ENCODE measurements around the gene CENPM. TPM values are rescaled to one million over a fixed set of nuclear protein-coding genes. Genes with fewer than 3 reads are reported as not detected.

Gene CENPM
- total RNA-seq, 1 donor from 2014 or later, result 13.3 TPM

GRCh38 chr22:41910050-41911000, 36.6 kb downstream of the CENPM start:
- CTCF ChIA-PET, result interaction anchor here (0.9 to 1.0 kb wide), 2 partner anchors 13 to 31 kb away, joined by 3 to 5 read pairs; no protein-coding TSS in a partner anchor
- POLR2A ChIA-PET, result interaction anchor here (0.5 to 11.7 kb wide), 10 partner anchors 10 to 631 kb away, joined by 3 to 173 read pairs (median 5); partner anchors contain the start of genes CCDC134, SREBF2 and TNFRSF13C
- peaks cover 48% of the 10 kb centered on the region for H3K4me1 Mint-ChIP-seq
- peaks cover 17% of the 10 kb centered on the region for H3K36me3 Mint-ChIP-seq (ENCODE audit: low read depth)
- H3K9me3 Mint-ChIP-seq, result no peaks in the 10 kb centered on the region
- TF ChIP-seq, protein P1, sequence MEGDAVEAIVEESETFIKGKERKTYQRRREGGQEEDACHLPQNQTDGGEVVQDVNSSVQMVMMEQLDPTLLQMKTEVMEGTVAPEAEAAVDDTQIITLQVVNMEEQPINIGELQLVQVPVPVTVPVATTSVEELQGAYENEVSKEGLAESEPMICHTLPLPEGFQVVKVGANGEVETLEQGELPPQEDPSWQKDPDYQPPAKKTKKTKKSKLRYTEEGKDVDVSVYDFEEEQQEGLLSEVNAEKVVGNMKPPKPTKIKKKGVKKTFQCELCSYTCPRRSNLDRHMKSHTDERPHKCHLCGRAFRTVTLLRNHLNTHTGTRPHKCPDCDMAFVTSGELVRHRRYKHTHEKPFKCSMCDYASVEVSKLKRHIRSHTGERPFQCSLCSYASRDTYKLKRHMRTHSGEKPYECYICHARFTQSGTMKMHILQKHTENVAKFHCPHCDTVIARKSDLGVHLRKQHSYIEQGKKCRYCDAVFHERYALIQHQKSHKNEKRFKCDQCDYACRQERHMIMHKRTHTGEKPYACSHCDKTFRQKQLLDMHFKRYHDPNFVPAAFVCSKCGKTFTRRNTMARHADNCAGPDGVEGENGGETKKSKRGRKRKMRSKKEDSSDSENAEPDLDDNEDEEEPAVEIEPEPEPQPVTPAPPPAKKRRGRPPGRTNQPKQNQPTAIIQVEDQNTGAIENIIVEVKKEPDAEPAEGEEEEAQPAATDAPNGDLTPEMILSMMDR (IDR thresholded peaks at IDR 0.05), result no peak
- peak; percentile 15 for ATAC-seq (ENCODE audit: low read depth)
- H3K4me3 Mint-ChIP-seq, result peak overlapping the region; percentile 68
- intact Hi-C loops (cut with micrococcal nuclease), result loop anchor here (2.0 kb wide), 1 partner anchor 14 kb away; no protein-coding TSS in a partner anchor
- no peak overlapping the region for H3K27ac Mint-ChIP-seq
- DNase-seq, result peak; percentile 57
- H3K27me3 Mint-ChIP-seq, result peaks cover 10% of the 10 kb centered on the region

GRCh38 chr22:41909310-41910049, 37.5 kb downstream of the CENPM start:
- TF ChIP-seq, protein P1 (IDR thresholded peaks at IDR 0.05), result no peak
- no peak for DNase-seq
- POLR2A ChIA-PET, result interaction anchor here (1.0 to 11.7 kb wide), 8 partner anchors 11 to 109 kb away, joined by 3 to 173 read pairs (median 16); partner anchors contain the start of genes CCDC134, SREBF2 and TNFRSF13C
- Mint-ChIP-seq H3K27me3 (peaks cover 10% of the 10 kb centered on the region), H3K4me1 (peaks cover 47% of the 10 kb centered on the region), H3K36me3 (ENCODE audit: low read depth) (peaks cover 26% of the 10 kb centered on the region), H3K27ac (peak overlapping the region; percentile 73), H3K4me3 (peak overlapping the region; percentile 32), H3K9me3 (no peaks in the 10 kb centered on the region)
- ATAC-seq (ENCODE audit: low read depth), result no peak
- CTCF ChIA-PET, result interaction anchor here (1.0 to 2.0 kb wide), 2 partner anchors 31 kb away, joined by 5 to 13 read pairs; no protein-coding TSS in a partner anchor
- intact Hi-C loops (cut with micrococcal nuclease), result loop anchor here (2.0 to 5.0 kb wide), 2 partner anchors 15 to 33 kb away; no protein-coding TSS in a partner anchor

DNA sequence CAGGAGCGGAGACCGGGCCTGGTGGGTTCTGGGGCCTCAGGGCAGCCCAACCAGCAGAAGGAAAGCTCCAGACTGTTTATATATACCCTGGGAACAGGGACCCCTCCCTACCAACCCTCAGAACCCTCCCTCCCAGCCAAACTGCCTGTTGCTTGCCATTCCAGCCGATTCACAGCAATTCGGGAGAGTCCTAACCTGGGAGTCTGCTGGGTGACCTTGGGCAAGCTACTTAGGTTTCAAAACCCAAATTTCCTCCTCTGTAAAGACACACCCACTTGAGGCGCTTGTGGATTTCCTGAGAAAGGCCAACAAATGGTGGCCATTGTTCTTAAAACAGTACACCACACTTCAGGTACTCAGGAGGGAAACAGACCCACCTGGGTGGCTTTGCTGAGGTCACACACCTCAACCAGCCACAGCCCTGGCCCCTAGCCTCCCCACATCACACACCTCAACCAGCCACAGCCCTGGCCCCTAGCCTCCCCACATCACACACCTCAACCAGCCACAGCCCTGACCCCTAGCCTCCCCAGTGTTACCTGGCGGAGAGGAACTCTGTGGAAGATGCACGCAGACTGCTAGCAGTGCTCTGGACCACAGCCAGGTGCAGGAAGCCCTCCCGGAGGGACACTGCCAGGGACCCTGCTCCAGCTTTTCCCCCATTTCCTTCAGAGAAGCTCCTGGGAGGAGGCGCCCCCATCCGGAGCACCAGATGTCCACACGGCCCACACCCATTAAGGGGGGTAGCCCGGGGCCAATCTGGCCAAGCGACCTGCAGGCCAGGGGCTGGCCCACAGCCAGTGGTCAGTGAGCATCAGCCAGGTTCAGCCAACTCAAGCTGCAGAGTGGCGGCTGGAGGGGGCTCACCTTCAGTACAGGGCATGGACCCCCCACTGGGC, 38.3 kb downstream of the CENPM start:
- H3K4me3 Mint-ChIP-seq, result peak overlapping the region; percentile 46
- peak overlapping the region; percentile 46 for H3K27ac Mint-ChIP-seq
- TF ChIP-seq, protein P1 (IDR thresholded peaks at IDR 0.05), result no peak
- H3K36me3 Mint-ChIP-seq (ENCODE audit: low read depth), result peaks cover 32% of the 10 kb centered on the region
- DNase-seq, result no peak
- CTCF ChIA-PET, result interaction anchor here (0.6 to 2.0 kb wide), 2 partner anchors 32 to 52 kb away, joined by 3 to 13 read pairs; no protein-coding TSS in a partner anchor
- no peaks in the 10 kb centered on the region for H3K9me3 Mint-ChIP-seq
- peaks cover 47% of the 10 kb centered on the region for H3K4me1 Mint-ChIP-seq
- POLR2A ChIA-PET, result interaction anchor here (0.9 to 11.7 kb wide), 10 partner anchors 12 to 220 kb away, joined by 3 to 173 read pairs (median 6); partner anchors contain the start of genes CCDC134, SNU13, SREBF2 and TNFRSF13C
- intact Hi-C loops (cut with micrococcal nuclease), result loop anchor here (5.0 kb wide), 1 partner anchor 34 kb away; no protein-coding TSS in a partner anchor
- ATAC-seq (ENCODE audit: low read depth), result no peak
- H3K27me3 Mint-ChIP-seq, result peaks cover 10% of the 10 kb centered on the region

Measured in activated B cell treated with CpG ODN at 0.5 μM for 24 hours (primary cell).